IMR-90 (cell line): ENCODE results near the gene HOXA5. TPM values are rescaled to one million over a fixed set of nuclear protein-coding genes. Genes with fewer than 3 reads are reported as not detected.

Experiments used
- ATAC-seq: fragments of 200-7000 bp; cut with Tn5 transposase; 2 replicates; pipeline ENCODE4 v1.9.1; 2020; ENCODE audit warnings: low read depth, mild to moderate bottlenecking, moderate library complexity
- BruUV-seq: library from RNA; stranded (reverse); fragments of 400-500 nt; replicated peaks from 2 replicates; lab custom pipeline; 2021; lab: Mats Ljungman, UMichigan
- CTCF ChIA-PET: fragments of 300-600 bp; formaldehyde crosslinking; extraction: SDS; loops from one replicate; lab custom pipeline; 2021; ENCODE audit warnings: antibody characterized with exemption; lab: Yijun Ruan, JAX
- POLR2A ChIA-PET: fragments of 300-600 bp; sonication (Branson Sonifier 250); formaldehyde crosslinking; loops from one replicate; lab custom pipeline; 2022; ENCODE audit warnings: antibody characterized with exemption; ENCODE audit not compliant: unreplicated experiment; lab: Charles Lee
- DNase-seq: peaks from one replicate; pipeline ENCODE4 v3.0.0; 2013
- H2AFZ ChIP-seq: replicated peaks from 2 replicates; pipeline ENCODE3; 2013; ENCODE audit warnings: low read length, mild to moderate bottlenecking; ENCODE audit not compliant: poor library complexity
- H2AK5ac ChIP-seq: 2 replicates; pipeline ENCODE4 v1.6.1; 2013; ENCODE audit warnings: low read depth, low read length, inconsistent platforms
- H2AK9ac ChIP-seq: replicated peaks from 2 replicates; pipeline ENCODE3; 2013; ENCODE audit warnings: mild to moderate bottlenecking, low read depth, low read length, moderate library complexity; ENCODE audit not compliant: poor library complexity
- H2BK120ac ChIP-seq: 2 replicates; pipeline ENCODE4 v1.6.1; 2013; ENCODE audit warnings: low read depth, low read length, inconsistent platforms
- H2BK15ac ChIP-seq: 3 replicates; pipeline ENCODE4 v1.6.1; 2013; ENCODE audit warnings: low read depth, low read length, inconsistent platforms
- H2BK20ac ChIP-seq: 2 replicates; pipeline ENCODE4 v1.6.1; 2013; ENCODE audit warnings: low read depth, mild to moderate bottlenecking, inconsistent platforms, low read length, moderate library complexity
- H2BK5ac ChIP-seq: 2 replicates; pipeline ENCODE4 v1.6.1; 2013; ENCODE audit warnings: mild to moderate bottlenecking, low read depth, low read length, inconsistent platforms; ENCODE audit not compliant: poor library complexity, severe bottlenecking
- H3K14ac ChIP-seq: replicated peaks from 2 replicates; pipeline ENCODE4 v1.6.1; 2013; ENCODE audit warnings: low read depth, low read length, inconsistent platforms
- H3K18ac ChIP-seq: 2 replicates; pipeline ENCODE4 v1.6.1; 2013; ENCODE audit warnings: low read depth, low read length, control low read depth
- H3K23ac ChIP-seq: 2 replicates; pipeline ENCODE4 v1.6.1; 2013; ENCODE audit warnings: low read depth, low read length, inconsistent platforms
- H3K27ac ChIP-seq: 2 replicates; pipeline ENCODE4 v1.5.1; 2013; ENCODE audit warnings: mild to moderate bottlenecking, control low read depth, low read length; ENCODE audit not compliant: insufficient read depth
- H3K27me3 ChIP-seq: 2 replicates; pipeline ENCODE4 v1.6.1; 2013; ENCODE audit warnings: low read length; ENCODE audit not compliant: control insufficient read depth, insufficient read depth
- H3K36me3 ChIP-seq: 2 replicates; pipeline ENCODE4 v1.6.1; 2013; ENCODE audit warnings: low read length, mixed read lengths; ENCODE audit not compliant: control insufficient read depth, insufficient read depth
- H3K4ac ChIP-seq: 2 replicates; pipeline ENCODE4 v1.6.1; 2013; ENCODE audit warnings: low read depth, low read length, inconsistent platforms
- H3K4me1 ChIP-seq: 2 replicates; pipeline ENCODE4 v1.6.1; 2013; ENCODE audit warnings: low read length, mixed read lengths; ENCODE audit not compliant: control insufficient read depth, insufficient read depth
- H3K4me2 ChIP-seq: 2 replicates; pipeline ENCODE4 v1.6.1; 2013; ENCODE audit warnings: low read depth, mild to moderate bottlenecking, control low read depth, low read length, moderate library complexity
- H3K4me3 ChIP-seq: 2 replicates; pipeline ENCODE4 v1.5.1; 2013; ENCODE audit warnings: low read depth, mild to moderate bottlenecking, control low read depth, low read length, moderate library complexity; ENCODE audit not compliant: insufficient read depth
- H3K56ac ChIP-seq: 2 replicates; pipeline ENCODE4 v1.6.1; 2013; ENCODE audit warnings: low read length, inconsistent platforms; ENCODE audit not compliant: insufficient read depth; ENCODE audit errors: extremely low read depth
- H3K79me1 ChIP-seq, 2 experiments: 2 replicates each; pipeline ENCODE4 v1.6.1; 2013; ENCODE audit warnings: low read length in 2 of 2, inconsistent platforms in 1 of 2, low read depth in 1 of 2
- H3K9ac ChIP-seq: 2 replicates; pipeline ENCODE4 v1.6.1; 2013; ENCODE audit warnings: low read depth, low read length, control low read depth
- H3K9me1 ChIP-seq: 2 replicates; pipeline ENCODE4 v1.6.1; 2013; ENCODE audit warnings: low read length, inconsistent platforms; ENCODE audit not compliant: insufficient read depth
- H3K9me3 ChIP-seq: 2 replicates; pipeline ENCODE4 v1.6.1; 2013; ENCODE audit warnings: low read length; ENCODE audit not compliant: control insufficient read depth, insufficient read depth
- H4K20me1 ChIP-seq: 2 replicates; pipeline ENCODE4 v1.6.1; 2013; ENCODE audit warnings: low read length, inconsistent platforms; ENCODE audit not compliant: insufficient read depth
- H4K5ac ChIP-seq: 2 replicates; pipeline ENCODE4 v1.6.1; 2013; ENCODE audit warnings: mild to moderate bottlenecking, low read depth, low read length, control low read depth
- H4K8ac ChIP-seq, 2 experiments: 2 replicates each; pipeline ENCODE4 v1.6.1; 2013; ENCODE audit warnings: low read depth in 2 of 2, low read length in 2 of 2, control low read depth in 1 of 2, inconsistent platforms in 1 of 2
- H4K91ac ChIP-seq: 2 replicates; pipeline ENCODE4 v1.6.1; 2013; ENCODE audit warnings: low read depth, low read length, inconsistent platforms; ENCODE audit not compliant: insufficient read depth
- BHLHE40 ChIP-seq: fragments of 150-350 bp; IDR thresholded peaks from 2 replicates; pipeline ENCODE4 v1.6.1; 2016; ENCODE audit warnings: mild to moderate bottlenecking, low read depth, low read length
- CEBPB ChIP-seq: IDR thresholded peaks from 2 replicates; pipeline ENCODE4 v1.6.1; 2012; ENCODE audit warnings: low read depth, low read length, improper control_type of control experiment
- CHD1 ChIP-seq: IDR thresholded peaks from 2 replicates; pipeline ENCODE4 v1.6.1; 2012; ENCODE audit warnings: low read depth, low read length, improper control_type of control experiment
- CTCF ChIP-seq: conservative IDR thresholded peaks from 2 replicates; pipeline ENCODE4 v1.5.1; 2012; ENCODE audit warnings: mild to moderate bottlenecking, low read depth, low read length, improper control_type of control experiment
- ELK1 ChIP-seq: fragments of 150-350 bp; IDR thresholded peaks from 2 replicates; pipeline ENCODE4 v1.6.1; 2016; ENCODE audit warnings: low read depth, mild to moderate bottlenecking, low read length, moderate library complexity, borderline replicate concordance
- FOS ChIP-seq: fragments of 150-350 bp; IDR thresholded peaks from 2 replicates; pipeline ENCODE4 v1.6.1; 2016; ENCODE audit warnings: low read depth, low read length
- MAFK ChIP-seq: IDR thresholded peaks from 2 replicates; pipeline ENCODE4 v1.6.1; 2012; ENCODE audit warnings: low read depth, low read length, improper control_type of control experiment
- MAZ ChIP-seq: IDR thresholded peaks from 2 replicates; pipeline ENCODE4 v1.6.1; 2012; ENCODE audit warnings: low read depth, mild to moderate bottlenecking, low read length, improper control_type of control experiment, moderate library complexity, borderline replicate concordance
- MXI1 ChIP-seq: IDR thresholded peaks from 2 replicates; pipeline ENCODE4 v1.6.1; 2012; ENCODE audit warnings: low read depth, mild to moderate bottlenecking, low read length, moderate library complexity, borderline replicate concordance
- NFE2L2 ChIP-seq: fragments of 150-350 bp; IDR thresholded peaks from 2 replicates; pipeline ENCODE4 v1.6.1; 2016; ENCODE audit warnings: low read depth, mild to moderate bottlenecking, low read length
- POLR2A ChIP-seq: IDR thresholded peaks from 2 replicates; pipeline ENCODE4 v1.6.1; 2012; ENCODE audit warnings: mild to moderate bottlenecking, low read depth, low read length
- RCOR1 ChIP-seq: IDR thresholded peaks from 2 replicates; pipeline ENCODE4 v1.6.1; 2012; ENCODE audit warnings: mild to moderate bottlenecking, low read length, improper control_type of control experiment; ENCODE audit not compliant: insufficient replicate concordance
- SMC3 ChIP-seq: fragments of 150-350 bp; IDR thresholded peaks from 2 replicates; pipeline ENCODE4 v1.6.1; 2016; ENCODE audit warnings: low read depth, mild to moderate bottlenecking, antibody characterized with exemption, low read length, moderate library complexity
- USF2 ChIP-seq: fragments of 150-350 bp; IDR thresholded peaks from 2 replicates; pipeline ENCODE4 v1.6.1; 2017; ENCODE audit warnings: mild to moderate bottlenecking, antibody characterized with exemption, low read length, low read depth
- WGBS, 2 experiments: methylation state at CpG; one replicate each; pipeline versions ENCODE4 v1.1.5 to v1.1.7; 2013; ENCODE audit warnings: missing lambda C conversion rate in 2 of 2; ENCODE audit not compliant: insufficient read length in 1 of 2; ENCODE audit errors: extremely low coverage in 2 of 2; 5-methylcytosine and 5-hydroxymethylcytosine counted together
- dilution Hi-C: fragments of 300-500 bp; cut with HindIII; formaldehyde crosslinking; loops from one replicate; pipeline ENCODE4 v1.14.3; 2018; ENCODE audit warnings: low sequenced_read_pairs; ENCODE audit not compliant: unreplicated experiment
- in situ Hi-C: fragments of 300-500 bp; cut with MboI; formaldehyde crosslinking; loops from 3 replicates; pipeline ENCODE4 v1.14.3; 2019; ENCODE audit warnings: low sequenced_read_pairs, inconsistent platforms, mixed read lengths
- intact Hi-C: fragments of 100-400 bp; cut with micrococcal nuclease; formaldehyde crosslinking; loops from 2 replicates; pipeline ENCODE4 v1.10.0; 2022
- polyA plus RNA-seq, 3 experiments: library from polyadenylated mRNA; depleted of rRNA; stranded (reverse); fragments of >200 nt; gene quantifications; 2 replicates each; pipeline ENCODE4 v1.2.3, GENCODE V29; 2012; ENCODE audit warnings: low replicate concordance in 1 of 3
- total RNA-seq: library from RNA; depleted of rRNA; stranded (reverse); fragments of >200 nt; gene quantifications from 2 replicates; pipeline ENCODE4 v1.2.3, GENCODE V29; 2012

HOXA5 gene
- total and polyA plus RNA-seq, 2 of the 4 experiments (the other 2 are of a cell fraction): 19.9 to 29.4 TPM

- Histone ChIP-seq H4K5ac (no peak overlapping the region), H4K91ac (no peak overlapping the region), H4K20me1 (peaks cover 4% of the 10 kb centered on the region; the same call in 1 of the 2 replicates), H3K36me3 (no peaks in the 10 kb centered on the region), H3K4me3 (0 out of 2 replicates have a peak overlapping the region, but pooled peaks have one; percentile 4), H3K27me3 (peaks cover 89% of the 10 kb centered on the region), H3K14ac (no peak overlapping the region), H3K9ac (no peak overlapping the region), H3K4ac (no peak overlapping the region), H2BK20ac (no peak overlapping the region), H2BK15ac (no peak overlapping the region), H3K9me3 (peaks cover 12% of the 10 kb centered on the region; the same call in 1 of the 2 replicates), H3K23ac (no peak overlapping the region; the same call in 1 of the 2 replicates), H2AK9ac (no peak overlapping the region), H4K8ac (no peak overlapping the region), H3K4me1 (peaks cover 1% of the 10 kb centered on the region; the same call in 1 of the 2 replicates), H2AFZ (peak overlapping the region; percentile 9), H2BK120ac (no peak overlapping the region), H3K27ac (no peak overlapping the region), H3K4me2 (peak overlapping the region; percentile 41; the same call in 1 of the 2 replicates), H3K56ac (no peak overlapping the region), H3K18ac (no peak overlapping the region), H2BK5ac (no peak overlapping the region), H3K79me1 (no peaks in the 10 kb centered on the region), H3K9me1 (no peaks in the 10 kb centered on the region), H2AK5ac (no peak overlapping the region)
- DNase-seq (no peak), ATAC-seq (peak; percentile 68)
- dilution Hi-C loops (no loop called here), intact Hi-C loops (loop anchor here (10.0 kb wide), 4 partner anchors 552 to 1912 kb away; partner anchors contain the start of gene TAX1BP1), in situ Hi-C loops (loop anchor here (10.0 kb wide), 1 partner anchor 882 kb away; no protein-coding TSS in a partner anchor)
- BruUV-seq: no TSS peak
- CTCF ChIA-PET: interaction anchor here (0.7 to 1.3 kb wide), 2 partner anchors 13 to 582 kb away, joined by 3 read pairs; no protein-coding TSS in a partner anchor
- 8% methylated on average over 22 of the region's 78 CpGs; no CpG with 5 or more reads in 1 of the 2 experiments for WGBS, 2 experiments
- POLR2A ChIA-PET: no interaction called here
- no peak for TF ChIP-seq FOS
- TF ChIP-seq SMC3: no peak
- TF ChIP-seq USF2: no peak
- TF ChIP-seq MXI1: no peak
- no peak for TF ChIP-seq CEBPB
- TF ChIP-seq BHLHE40: no peak
- no peak for TF ChIP-seq RCOR1
- TF ChIP-seq CTCF: no peak
- TF ChIP-seq NFE2L2: no peak
- TF ChIP-seq CHD1: no peak
- TF ChIP-seq POLR2A: no peak
- TF ChIP-seq MAFK: no peak
- no peak for TF ChIP-seq MAZ
- TF ChIP-seq ELK1: no peak
Observed at GRCh38 chr7:27192546-27193334, 49.3 kb upstream of the HOXA5 start.
